K562 (cell line): ENCODE data around the gene PRKAR2B. TPM values are rescaled to one million over a fixed set of nuclear protein-coding genes. Genes with fewer than 3 reads are reported as not detected.
A peak's percentile ranks its signal among the peaks of the same experiment; 100 is the strongest.

Source experiments
- ATAC-seq: fragments of 200-7000 bp; cut with Tn5 transposase; 3 replicates; pipeline ENCODE4 v1.9.1; 2020; ENCODE audit warnings: moderate library complexity
- BruUV-seq: library from RNA; stranded (reverse); fragments of 400-500 nt; replicated peaks from 2 replicates; lab custom pipeline; 2021; lab: Mats Ljungman, UMichigan
- CTCF ChIA-PET: fragments of 300-600 bp; formaldehyde crosslinking; extraction: SDS; loops from one replicate; lab custom pipeline; 2021; ENCODE audit warnings: low intra/inter-chr PET ratio; lab: Yijun Ruan, JAX
- POLR2A ChIA-PET: fragments of 300-600, 350-650 bp; sonication (Branson Sonifier 250); formaldehyde crosslinking; extraction: SDS; loops from one replicate; lab custom pipeline; 2021; ENCODE audit warnings: antibody characterized with exemption, inconsistent platforms; lab: Yijun Ruan, JAX
- DNase-seq, 4 experiments: peaks; one replicate each; pipeline versions ENCODE4 v3.0.0 to v3.0.0-alpha.2; 2011 to 2018; ENCODE audit warnings: low spot score in 3 of 4, mixed read lengths in 3 of 4; ENCODE audit errors: extremely low read depth in 1 of 4
- FAIRE-seq: peaks from 2 replicates; lab custom pipeline; 2011; peaks lifted over from hg19 to GRCh38; lab: Jason Lieb, UNC
- H2AFZ ChIP-seq: 2 replicates; pipeline ENCODE4 v1.6.0; 2011; ENCODE audit warnings: low read depth, low read length, control low read depth, inconsistent platforms
- H3K27ac ChIP-seq: fragments of 200-600 bp; 3 replicates; pipeline ENCODE4 v1.8.0; 2011; ENCODE audit warnings: low read depth, mild to moderate bottlenecking, control low read depth, inconsistent platforms, low read length, moderate library complexity, mixed read lengths; ENCODE audit errors: extremely low read depth
- H3K27me3 ChIP-seq, 2 experiments: fragments of 300-600 bp in 1 of 2; 2 replicates in 1 of 2; 3 replicates in 1 of 2; pipeline versions ENCODE4 v1.6.0 to v1.8.0; 2011; ENCODE audit warnings: inconsistent platforms in 2 of 2, low read length in 2 of 2, mild to moderate bottlenecking in 1 of 2, mixed read lengths in 1 of 2, moderate library complexity in 1 of 2; ENCODE audit not compliant: control insufficient read depth in 2 of 2, insufficient read depth in 2 of 2
- H3K36me3 ChIP-seq: fragments of 300-600 bp; 3 replicates; pipeline ENCODE4 v1.8.0; 2011; ENCODE audit warnings: mild to moderate bottlenecking, low read length, inconsistent platforms; ENCODE audit not compliant: control insufficient read depth, insufficient read depth
- H3K4me1 ChIP-seq, 2 experiments: fragments of 200-600 bp in 1 of 2; replicated peaks in 1 of 2; 2 replicates in 1 of 2; 3 replicates in 1 of 2; pipeline versions ENCODE4 v1.5.1 to v1.8.0; 2011; ENCODE audit warnings: inconsistent platforms in 2 of 2, low read length in 2 of 2, mild to moderate bottlenecking in 1 of 2, mixed read lengths in 1 of 2, moderate library complexity in 1 of 2; ENCODE audit not compliant: control insufficient read depth in 2 of 2, insufficient read depth in 2 of 2
- H3K4me2 ChIP-seq: 2 replicates; pipeline ENCODE4 v1.6.1; 2011; ENCODE audit warnings: low read length, control low read depth, inconsistent platforms, mixed read lengths; ENCODE audit not compliant: insufficient read depth
- H3K4me3 ChIP-seq: fragments of 200-600 bp; sonication (generic), shearing (Covaris generic); 2 replicates; pipeline ENCODE4 v1.5.1; 2016; ENCODE audit warnings: control low read depth, inconsistent platforms
- H3K79me2 ChIP-seq: fragments of 200-600 bp; 3 replicates; pipeline ENCODE4 v1.8.0; 2011; ENCODE audit warnings: low read length, inconsistent platforms; ENCODE audit not compliant: control insufficient read depth, insufficient read depth
- H3K9ac ChIP-seq, 2 experiments: 2 replicates each; pipeline versions ENCODE4 v1.6.0 to v1.6.1; 2011; ENCODE audit warnings: low read depth in 2 of 2, low read length in 2 of 2, control low read depth in 1 of 2, inconsistent platforms in 1 of 2, mild to moderate bottlenecking in 1 of 2, mixed read lengths in 1 of 2; ENCODE audit not compliant: insufficient read depth in 1 of 2
- H3K9me1 ChIP-seq: one replicate; pipeline ENCODE4 v1.6.0; 2011; ENCODE audit warnings: inconsistent platforms, mild to moderate bottlenecking, low read length, moderate library complexity; ENCODE audit not compliant: control insufficient read depth, insufficient read depth
- H3K9me3 ChIP-seq: replicated peaks from 2 replicates; pipeline ENCODE4 v1.5.1; 2011; ENCODE audit warnings: low read depth, low read length, inconsistent platforms; ENCODE audit not compliant: control insufficient read depth, insufficient read depth
- H4K20me1 ChIP-seq: replicated peaks from 2 replicates; pipeline ENCODE4 v1.6.1; 2011; ENCODE audit warnings: low read length, inconsistent platforms, mixed read lengths; ENCODE audit not compliant: control insufficient read depth, insufficient read depth
- HSF4 ChIP-seq: fragments of 250-450 bp; sonication (Bioruptor Pico); IDR thresholded peaks from 2 replicates; pipeline ENCODE4 v2.1.2; 2022; ENCODE audit warnings: mild to moderate bottlenecking, moderate library complexity, borderline replicate concordance
- LCOR ChIP-seq: sonication (generic); formaldehyde crosslinking; IDR thresholded peaks from 2 replicates; pipeline ENCODE4 v1.8.0; 2022; ENCODE audit warnings: mild to moderate bottlenecking, missing genetic modification reagents
- NCOR1 ChIP-seq: fragments of 450-650 bp; IDR thresholded peaks from 2 replicates; pipeline ENCODE4 v1.6.1; 2016; ENCODE audit warnings: mild to moderate bottlenecking, moderate library complexity
- NFYB ChIP-seq: IDR thresholded peaks from 2 replicates; pipeline ENCODE4 v1.6.1; 2011; ENCODE audit warnings: mild to moderate bottlenecking, moderate library complexity; ENCODE audit not compliant: insufficient read length; ENCODE audit errors: extremely low read depth
- PHF8 ChIP-seq: fragments of 200-600 bp; sonication (generic); IDR thresholded peaks from 2 replicates; pipeline ENCODE4 v1.6.1; 2012; ENCODE audit warnings: mixed run types, mild to moderate bottlenecking, inconsistent platforms, low read length, moderate library complexity, borderline replicate concordance
- PML ChIP-seq: IDR thresholded peaks from 2 replicates; pipeline ENCODE4 v1.6.1; 2012; ENCODE audit warnings: low read length, inconsistent platforms
- SMAD3 ChIP-seq: fragments of 450-650 bp; formaldehyde crosslinking; conservative IDR thresholded peaks from 2 replicates; pipeline ENCODE4 v1.4.0; 2020; ENCODE audit warnings: mild to moderate bottlenecking
- SMAD4 ChIP-seq: fragments of 250-450 bp; sonication (Bioruptor Pico); conservative IDR thresholded peaks from 2 replicates; pipeline ENCODE4 v1.8.0; 2021; ENCODE audit warnings: inconsistent platforms, mild to moderate bottlenecking, moderate library complexity
- TEAD4 ChIP-seq, 2 experiments: sonication (generic) in 1 of 2; formaldehyde crosslinking in 1 of 2; IDR thresholded peaks; 2 replicates each; pipeline versions ENCODE4 v1.6.1 to v1.8.0; 2012 to 2022; ENCODE audit warnings: borderline replicate concordance in 1 of 2, inconsistent platforms in 1 of 2, low read length in 1 of 2, mild to moderate bottlenecking in 1 of 2, missing genetic modification reagents in 1 of 2
- ZFX ChIP-seq: sonication (generic); formaldehyde crosslinking; IDR thresholded peaks from 2 replicates; pipeline ENCODE4 v1.8.0; 2022; ENCODE audit warnings: mild to moderate bottlenecking, missing genetic modification reagents, moderate library complexity
- ZKSCAN8 ChIP-seq: fragments of 200-800 bp; sonication (Bioruptor generic); IDR thresholded peaks from 2 replicates; pipeline ENCODE4 v1.6.1; 2016; ENCODE audit warnings: missing genetic modification characterization, missing compliant biosample characterization
- ZNF407 ChIP-seq: fragments of 450-650 bp; IDR thresholded peaks from 2 replicates; pipeline ENCODE4 v1.6.1; 2016; ENCODE audit warnings: low read depth
- WGBS: fragments of 100-300 bp; shearing (Covaris generic); methylation state at CpG from one replicate; pipeline ENCODE4 v1.1.6; 2016; ENCODE audit warnings: low coverage, mixed read lengths; ENCODE audit not compliant: insufficient coverage; ENCODE audit errors: missing lambda C conversion rate; 5-methylcytosine and 5-hydroxymethylcytosine counted together
- in situ Hi-C: fragments of 300-500 bp; cut with MboI; formaldehyde crosslinking; loops from 4 replicates; pipeline ENCODE4 v1.15.0; 2018; ENCODE audit warnings: inconsistent platforms, mixed read lengths
- intact Hi-C: fragments of 100-400 bp; cut with micrococcal nuclease; formaldehyde crosslinking; loops from 2 replicates; pipeline ENCODE4 v1.14.2; 2022
- polyA plus RNA-seq, 8 experiments: library from polyadenylated mRNA; depleted of rRNA in 4 of 8; stranded (reverse) in 5 of 8; unstranded in 3 of 8; fragments of >200 nt; fragmentation: Nextera tagmentation in 2 of 8; fragmentation: Illumina TruSeq in 1 of 8; extraction: Ambion mirVana in 2 of 8; extraction: Trizol in 1 of 8; gene quantifications; 2 replicates each; pipeline versions ENCODE4 v1.2.1 to v1.2.3, GENCODE V29; 2011 to 2014; ENCODE audit warnings: inconsistent platforms in 1 of 8, missing spikeins in 1 of 8
- total RNA-seq, 7 experiments: library from RNA; depleted of rRNA in 6 of 7; stranded (reverse); fragments of >200 nt in 6 of 7; fragmentation: Illumina TruSeq in 2 of 7; extraction: Trizol in 2 of 7; gene quantifications; 2 replicates each; pipeline versions ENCODE4 v1.2.1 to v1.2.3, GENCODE V29; 2011 to 2021; ENCODE audit warnings: low replicate concordance in 1 of 7

The PRKAR2B gene
- total and polyA plus RNA-seq, 9 of the 15 experiments (the other 6 are each of a cell fraction or from before 2014, with no cell fraction given) = 59.0 to 173 (median 129) TPM

DNA sequence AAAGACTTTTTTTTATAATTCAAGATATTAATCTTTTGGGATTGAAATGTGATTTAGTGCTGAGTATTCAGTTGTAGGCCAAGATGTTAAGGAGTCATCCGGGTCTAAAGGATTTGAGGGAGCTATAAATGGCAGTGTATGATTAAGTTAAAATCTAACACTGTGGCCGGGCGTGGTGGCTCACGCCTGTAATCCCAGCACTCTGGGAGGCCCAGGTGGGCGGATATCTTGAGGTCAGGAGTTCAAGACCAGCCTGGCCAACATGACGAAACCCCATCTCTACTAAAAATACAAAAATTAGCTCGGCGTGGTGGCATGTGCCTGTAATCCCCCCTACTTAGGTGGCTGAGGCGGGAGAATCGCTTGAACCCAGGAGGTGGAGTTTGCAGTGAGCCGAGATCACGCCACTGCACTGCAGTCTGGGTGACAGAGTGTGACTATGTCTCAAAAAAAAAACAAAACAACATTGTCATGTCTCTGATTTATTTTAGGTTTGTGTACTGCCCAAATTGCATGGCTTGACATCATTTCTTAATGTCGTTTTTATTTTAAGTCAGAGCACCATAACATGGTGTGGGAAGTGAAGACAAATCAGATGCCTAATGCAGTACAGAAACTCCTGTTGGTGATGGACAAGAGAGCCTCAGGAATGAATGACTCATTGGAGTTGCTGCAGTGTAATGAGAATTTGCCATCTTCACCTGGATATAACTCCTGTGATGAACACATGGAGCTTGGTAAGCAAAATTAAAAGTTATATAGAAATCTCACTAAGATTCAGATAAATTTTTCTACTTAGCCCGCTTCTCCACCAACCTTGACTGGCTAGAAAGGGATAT is 135.0 kb downstream of the PRKAR2B start:
- intact Hi-C loops = no loop called here
- in situ Hi-C loops = no loop called here
- peaks cover 30% of the 10 kb centered on the region; the same call in 2 of the 3 replicates for H3K36me3 ChIP-seq
- peak in 2 of 4 experiments; percentile 27 to 39 for DNase-seq
- no peak overlapping the region for H2AFZ ChIP-seq
- no peaks in the 10 kb centered on the region for H3K9me3 ChIP-seq
- no peaks in the 10 kb centered on the region for H3K9me1 ChIP-seq
- H3K4me2 ChIP-seq = no peak overlapping the region
- H3K27me3 ChIP-seq = no peaks in the 10 kb centered on the region
- H4K20me1 ChIP-seq = no peaks in the 10 kb centered on the region
- WGBS = 59% methylated on average over 14 of the region's 14 CpGs
- CTCF ChIA-PET = no interaction called here
- no peak overlapping the region for H3K9ac ChIP-seq
- H3K27ac ChIP-seq = no peak overlapping the region
- H3K4me1 ChIP-seq = peaks cover 0 to 6% of the 10 kb centered on the region in 2 experiments; a peak in 2 of 5 replicates
- ATAC-seq = peak; percentile 34
- no TSS peak for BruUV-seq
- peak; percentile 29 for FAIRE-seq
- POLR2A ChIA-PET = interaction anchor here (0.7 to 3.1 kb wide), 6 partner anchors 8 to 202 kb away, joined by 3 to 35 read pairs (median 4); partner anchors contain the start of gene HBP1
- H3K79me2 ChIP-seq = peaks cover 23% of the 10 kb centered on the region; the same call in 2 of the 3 replicates
- no peak overlapping the region for H3K4me3 ChIP-seq
- TF ChIP-seq LCOR (no peak), SMAD4 (no peak), PHF8 (no peak), NFYB (no peak), HSF4 (CRISPR knock-in tag) (no peak), NCOR1 (0 out of 2 replicates have a peak, but pooled peaks have one; percentile 2), ZFX (no peak), SMAD3 (CRISPR knock-in tag) (no peak), ZKSCAN8 (CRISPR knock-in tag) (no peak), TEAD4 (IDR thresholded peaks at IDR 0.05; ENCODE audit: low read length) (no peak), TEAD4 (CRISPR knock-in tag; IDR thresholded peaks at IDR 0.05; ENCODE audit: borderline replicate concordance) (no peak), PML (no peak), ZNF407 (no peak)
